GM18505 (cell line): Measurements from ENCODE around the gene ABCB7.
"Not testable (repeated sequence)": the region's sequence is repeated elsewhere in the genome, so short reads cannot be mapped to it uniquely, and the experiment has no call there.

Source experiments
- ATAC-seq: cut with Tn5 transposase; IDR thresholded peaks from one replicate; pipeline ENCODE4 v1.9.1; 2021; ENCODE audit not compliant: unreplicated experiment
- POLR2A ChIP-seq: IDR thresholded peaks from 4 replicates; pipeline ENCODE4 v1.6.1; 2011; ENCODE audit warnings: borderline replicate concordance; ENCODE audit not compliant: insufficient read depth, insufficient read length; ENCODE audit errors: extremely low read depth

The ABCB7 gene

DNA sequence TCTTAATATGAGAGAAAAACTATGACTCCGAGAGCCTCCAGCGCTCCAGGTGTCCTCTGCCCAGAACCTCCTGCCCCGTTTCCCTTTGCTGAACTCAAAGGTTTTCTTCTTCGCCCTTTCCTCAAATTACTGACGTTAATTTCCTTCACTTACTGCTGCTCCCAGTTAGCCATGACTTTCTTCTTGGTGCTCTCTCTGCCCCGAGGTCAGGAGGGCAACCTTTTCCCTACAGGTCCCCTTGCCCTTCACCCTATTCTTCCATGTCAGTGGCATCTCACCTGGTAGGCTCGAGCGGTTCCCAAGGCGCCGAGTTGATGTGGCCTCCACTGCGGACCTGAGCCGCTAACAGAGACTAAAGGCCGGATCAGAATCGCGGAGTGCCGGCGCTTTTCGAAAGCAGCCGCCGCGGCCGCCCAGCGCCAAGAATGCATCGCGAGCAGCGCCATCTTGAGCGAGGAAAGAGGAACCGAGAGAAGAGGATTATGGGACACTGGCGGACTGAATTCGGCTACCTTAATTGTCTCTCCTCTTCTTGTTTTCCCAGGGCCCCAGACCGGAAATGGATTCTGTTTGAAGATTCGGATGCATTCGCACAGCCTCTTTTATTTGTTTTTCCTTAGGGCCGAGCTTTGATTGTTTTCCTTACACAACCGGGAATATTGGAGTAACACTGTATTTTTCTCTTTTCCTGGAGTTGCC, at the start of gene ABCB7:
Gene ABCB7, minus strand, starts transcription at position 457 of the 699 bp plus-strand sequence. Its CDS starts 11 bp downstream, at position 446.
- peak; percentile 71 for TF ChIP-seq POLR2A
- peak; percentile 89 for ATAC-seq

DNA sequence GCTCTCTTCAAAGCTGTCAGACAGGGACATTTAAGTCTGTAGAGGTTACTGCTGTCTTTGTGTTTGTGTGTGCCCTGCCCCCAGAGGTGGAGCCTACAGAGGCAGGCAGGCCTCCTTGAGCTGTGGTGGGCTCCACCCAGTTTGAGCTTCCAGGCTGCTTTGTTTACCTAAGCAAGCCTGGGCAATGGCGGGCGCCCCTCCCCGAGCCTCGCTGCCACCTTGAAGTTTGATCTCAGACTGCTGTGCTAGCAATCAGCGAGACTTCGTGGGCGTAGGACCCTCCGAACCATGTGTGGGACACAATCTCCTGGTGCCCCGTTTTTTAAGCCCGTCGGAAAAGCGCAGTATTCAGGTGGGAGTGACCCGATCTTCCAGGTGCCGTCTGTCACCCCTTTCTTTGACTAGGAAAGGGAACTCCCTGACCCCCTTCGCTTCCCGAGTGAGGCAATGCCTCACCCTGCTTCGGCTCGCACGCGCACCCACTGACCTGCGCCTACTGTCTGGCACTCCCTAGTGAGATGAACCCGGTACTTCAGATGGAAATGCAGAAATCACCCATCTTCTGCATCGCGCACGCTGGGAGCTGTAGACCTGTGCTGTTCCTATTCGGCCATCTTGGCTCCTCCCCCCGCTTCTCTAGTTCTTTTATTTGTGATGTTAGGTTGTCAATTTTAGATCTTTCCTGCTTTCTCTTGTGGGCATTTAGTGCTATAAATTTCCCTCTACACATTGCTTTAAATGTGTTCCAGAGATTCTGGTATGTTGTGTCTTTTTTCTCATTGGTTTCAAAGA, 32.5 kb upstream of the ABCB7 start:
- not testable (repeated sequence) for ATAC-seq

DNA sequence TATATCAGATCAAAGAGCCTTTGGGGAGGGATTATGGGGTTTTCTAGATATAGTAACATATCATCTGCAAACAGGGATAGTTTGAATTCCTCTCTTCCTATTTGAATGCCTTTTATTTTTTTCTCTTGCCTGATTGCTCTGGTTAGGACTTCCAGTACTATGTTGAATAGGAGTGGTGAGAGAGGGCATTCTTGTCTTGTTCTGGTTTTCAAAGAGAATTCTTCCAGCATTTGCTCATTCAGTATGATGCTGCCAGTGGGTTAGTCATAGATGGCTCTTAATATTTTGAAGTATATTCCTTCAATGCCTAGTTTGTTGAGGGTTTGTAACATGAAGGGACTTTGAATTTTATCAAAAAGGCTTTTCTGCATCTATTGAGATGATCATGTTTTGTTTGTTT, 25.6 kb upstream of the ABCB7 start:
- no peak for TF ChIP-seq POLR2A
- no peak for ATAC-seq

DNA sequence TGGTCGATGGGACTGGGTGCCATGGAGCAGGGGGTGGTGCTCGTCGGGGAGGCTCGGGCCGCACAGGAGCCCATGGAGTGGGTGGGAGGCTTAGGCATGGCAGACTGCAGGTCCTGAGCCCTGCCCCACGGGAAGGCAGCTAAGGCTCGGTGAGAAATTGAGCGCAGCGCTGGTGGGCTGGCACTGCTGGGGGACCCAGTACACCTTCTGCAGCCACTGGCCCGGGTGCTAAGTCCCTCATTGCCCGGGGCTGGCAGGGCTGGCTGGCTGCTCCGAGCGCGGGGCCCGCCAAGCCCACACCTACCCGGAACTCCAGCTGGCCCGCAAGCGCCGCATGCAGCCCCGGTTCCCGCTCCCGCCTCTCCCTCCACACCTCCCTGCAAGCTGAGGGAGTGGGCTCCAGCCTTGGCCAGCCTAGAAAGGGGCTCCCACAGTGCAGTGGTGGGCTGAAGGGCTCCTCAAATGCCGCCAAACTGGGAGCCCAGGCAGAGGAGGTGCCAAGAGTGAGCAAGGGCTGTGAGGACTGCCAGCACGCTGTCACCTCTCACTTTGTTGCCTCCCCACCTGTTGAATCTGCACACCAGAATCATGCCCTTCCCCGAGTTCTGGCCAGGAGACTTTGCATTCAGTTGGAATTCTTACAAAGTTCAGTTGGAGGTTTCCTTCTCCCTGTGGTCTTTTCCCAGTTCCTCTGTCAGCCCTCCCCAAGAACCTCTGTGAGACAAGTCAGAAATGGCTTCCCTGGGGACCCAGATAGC, 23.6 kb upstream of the ABCB7 start:
- ATAC-seq: not testable (repeated sequence)

GRCh38 chrX:75172257-75172890, 16.3 kb upstream of the ABCB7 start:
- not testable (repeated sequence) for ATAC-seq

DNA sequence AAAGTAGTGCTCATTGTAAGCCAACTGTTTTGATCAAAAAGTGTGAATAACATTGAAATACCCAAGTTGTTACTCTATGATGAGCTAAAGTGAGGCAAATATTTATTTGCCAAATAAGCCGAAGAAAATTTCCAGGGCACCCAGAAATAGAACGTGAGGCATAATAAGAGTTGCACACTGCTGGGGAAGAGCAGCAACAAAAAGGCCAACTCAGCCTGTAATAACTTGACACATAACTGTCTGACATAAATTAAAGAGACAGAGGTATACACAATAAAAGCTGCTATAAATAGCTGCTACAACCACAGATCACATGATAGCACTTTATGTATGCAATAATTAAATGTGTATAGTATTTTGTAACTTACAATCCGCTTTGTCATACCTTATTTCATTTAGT, 2.0 kb upstream of the ABCB7 start:
- no peak for ATAC-seq
- no peak for TF ChIP-seq POLR2A

- peak; percentile 19 for ATAC-seq
- TF ChIP-seq POLR2A: no peak
Measured at GRCh38 chrX:75156531-75156945, 455 bp upstream of the ABCB7 start.

DNA sequence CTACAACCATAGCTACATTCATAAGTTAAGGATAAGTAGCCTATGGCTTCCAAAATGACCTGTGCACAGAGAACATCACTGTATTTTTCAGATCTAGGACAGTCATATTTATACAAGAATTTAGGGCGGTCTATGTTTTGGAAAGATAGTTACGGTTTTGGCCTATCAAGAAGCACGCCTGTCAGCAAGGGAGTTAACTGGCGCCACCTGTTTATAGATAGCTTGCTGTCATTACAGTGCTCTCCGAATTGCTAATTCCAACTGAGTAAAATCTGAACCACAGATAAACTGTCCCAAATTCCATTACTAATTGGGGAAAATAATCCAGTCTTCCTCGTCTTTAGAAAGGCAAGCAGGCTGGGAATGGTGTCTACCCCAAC, 646 bp downstream of the ABCB7 start:
- no peak for TF ChIP-seq POLR2A

GRCh38 chrX:75154871-75155270, 1.2 kb downstream of the ABCB7 start:
- TF ChIP-seq POLR2A: no peak
- ATAC-seq: no peak

More for the DNA sequence above, 646 bp downstream of the ABCB7 start:
- peak; percentile 49 for ATAC-seq

DNA sequence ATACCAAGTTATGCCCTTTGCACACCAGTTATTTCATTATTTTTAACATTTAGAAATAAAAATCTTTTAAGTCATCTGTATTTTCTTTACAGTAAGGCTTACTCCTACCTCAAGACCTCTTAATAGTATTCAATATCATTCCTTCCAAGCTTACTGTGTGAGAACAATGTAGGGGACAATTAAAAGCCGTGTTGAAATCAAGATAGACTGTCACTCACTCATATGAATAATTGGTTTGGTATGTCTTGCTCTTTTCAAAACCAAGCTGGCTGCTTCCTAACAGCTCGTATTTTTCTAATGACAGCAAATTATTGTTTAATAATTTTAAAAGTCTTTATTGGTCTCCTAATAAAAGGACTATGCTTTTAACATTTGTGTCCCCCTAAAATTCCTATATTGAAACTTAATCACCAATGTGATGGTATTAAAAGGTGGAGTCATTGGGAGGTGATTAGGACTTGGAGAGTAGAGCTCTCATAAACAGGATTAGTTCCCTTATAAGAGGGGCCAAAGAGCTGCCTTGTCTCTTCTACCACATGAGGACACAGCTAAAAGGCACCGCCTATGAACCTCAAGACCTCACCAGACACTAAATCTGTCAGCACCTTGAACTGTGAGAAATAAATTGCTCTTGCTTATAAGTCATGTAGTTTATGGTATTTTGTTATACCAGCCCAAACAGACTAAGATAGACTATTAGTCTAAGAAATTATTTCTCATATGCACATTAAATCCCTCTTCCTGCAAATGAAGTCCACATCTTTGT, 4.1 kb downstream of the ABCB7 start:
- no peak for ATAC-seq
- TF ChIP-seq POLR2A: no peak

DNA sequence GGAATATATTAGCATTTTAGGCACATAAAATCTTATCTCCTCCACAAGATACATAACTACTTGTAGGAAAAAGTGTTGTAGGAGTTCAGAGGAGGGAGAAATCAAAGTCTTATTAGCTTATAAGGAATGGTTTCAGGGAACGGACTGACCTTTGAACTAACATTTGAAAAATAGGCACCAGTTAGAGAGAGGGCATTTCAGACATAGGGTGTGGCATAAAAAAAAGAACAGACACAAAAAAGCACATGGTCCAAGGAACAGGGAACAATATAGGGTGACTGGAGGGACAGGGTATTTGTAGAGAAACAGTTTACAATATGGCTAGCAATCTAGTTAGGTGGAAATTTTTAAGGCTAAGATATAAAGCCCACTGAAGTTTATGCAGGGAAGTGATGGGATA, 6.4 kb downstream of the ABCB7 start:
- TF ChIP-seq POLR2A: no peak
- ATAC-seq: no peak

- ATAC-seq: no peak
- no peak for TF ChIP-seq POLR2A
Measured at GRCh38 chrX:75132672-75133071, 23.4 kb downstream of the ABCB7 start.
